Activated CD4-positive, alpha-beta T cell treated with anti-CD3 and anti-CD28 coated beads for 48 hours (primary cell): ENCODE measurements around the gene OTUB2.

Experiments used
- DNase-seq: peaks from one replicate; pipeline ENCODE4 v3.0.0-alpha.2; 2020

Gene OTUB2

DNA sequence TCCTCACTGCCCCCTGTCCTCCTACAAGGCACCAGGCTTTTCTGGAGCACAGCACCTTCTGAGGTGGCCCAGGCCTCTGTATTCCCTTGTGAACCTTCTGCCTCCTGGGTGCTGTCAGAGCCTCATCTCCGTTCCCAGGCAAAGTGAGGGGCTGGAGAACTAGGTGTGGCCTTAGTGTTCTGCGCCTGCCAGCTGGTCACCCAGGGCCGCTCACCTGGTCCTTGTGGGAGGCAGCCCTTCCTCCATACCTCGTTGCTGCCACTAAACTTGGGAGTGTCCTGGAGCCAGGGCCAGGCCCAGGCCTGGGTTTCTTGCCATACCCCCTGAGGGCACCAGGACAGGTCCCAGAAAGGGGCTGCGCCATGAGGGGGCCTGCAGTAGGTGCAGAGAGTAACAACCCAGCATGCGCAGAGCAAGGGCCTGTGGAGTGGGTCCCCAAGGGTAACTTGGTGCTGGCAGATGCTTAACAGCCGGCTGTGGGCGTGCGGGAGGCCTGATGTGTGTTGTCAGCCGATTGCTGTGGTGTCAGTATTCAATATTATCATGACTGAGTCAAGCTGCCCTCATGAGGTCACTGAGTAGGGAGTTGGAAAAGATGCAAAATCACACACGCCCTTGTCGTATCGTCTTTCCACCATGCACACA, 17.1 kb downstream of the OTUB2 start:
- no peak for DNase-seq

DNA sequence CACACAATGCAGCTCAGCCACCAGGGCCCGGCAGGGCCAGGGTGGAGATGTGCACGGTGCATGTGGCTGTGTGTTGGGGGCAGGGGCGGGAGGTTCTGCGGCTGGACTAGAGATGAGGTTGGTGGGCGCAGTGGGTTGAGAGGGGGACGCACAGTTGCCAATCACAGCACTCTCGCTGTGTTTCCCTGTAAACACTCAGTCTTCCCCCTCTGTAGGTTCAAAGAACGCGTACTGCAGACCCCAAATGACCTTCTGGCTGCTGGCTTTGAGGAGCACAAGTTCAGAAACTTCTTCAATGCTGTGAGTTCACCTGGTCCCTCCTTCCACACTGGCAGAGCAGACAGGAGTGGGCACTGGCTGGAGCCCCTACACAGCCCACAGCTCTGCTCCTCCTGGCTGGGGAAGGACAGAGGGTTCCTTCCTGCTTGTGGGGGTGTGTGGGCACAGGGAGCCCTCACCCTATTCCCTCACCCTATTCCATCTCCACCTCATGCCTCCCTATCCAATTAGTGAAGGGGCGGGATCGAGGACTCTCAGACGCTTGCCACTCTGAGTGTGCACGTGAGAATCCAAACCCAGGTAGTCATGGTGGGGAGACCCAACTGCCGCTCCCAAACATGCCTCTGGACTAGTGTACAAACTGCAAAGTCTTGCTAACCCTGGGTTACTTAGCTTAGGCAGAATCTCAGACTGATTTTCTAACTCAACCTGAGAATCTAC, 17.8 kb downstream of the OTUB2 start:
- no peak for DNase-seq

DNA sequence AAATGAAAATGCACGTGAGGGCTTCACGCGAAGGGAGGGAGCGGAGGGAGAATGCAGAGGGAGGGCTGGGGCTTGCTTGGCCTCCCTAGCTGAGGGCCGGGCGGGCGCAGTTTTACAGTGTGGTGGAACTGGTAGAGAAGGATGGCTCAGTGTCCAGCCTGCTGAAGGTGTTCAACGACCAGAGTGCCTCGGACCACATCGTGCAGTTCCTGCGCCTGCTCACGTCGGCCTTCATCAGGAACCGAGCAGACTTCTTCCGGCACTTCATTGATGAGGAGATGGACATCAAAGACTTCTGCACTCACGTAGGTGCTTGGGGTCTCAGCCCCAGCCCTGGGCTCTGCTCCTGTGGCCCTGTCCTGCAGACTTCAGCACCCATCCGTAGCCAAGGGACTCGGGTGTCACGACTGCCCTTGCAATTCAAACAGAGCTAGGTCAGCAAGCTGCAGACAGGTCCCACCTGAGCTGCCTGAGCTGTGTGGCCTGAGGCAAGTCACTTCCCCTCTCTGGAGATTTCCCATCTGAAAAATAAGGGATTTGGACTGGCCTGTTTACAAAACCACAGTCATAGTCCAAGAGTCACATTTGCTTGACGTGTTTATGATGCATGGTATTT, 18.4 kb downstream of the OTUB2 start:
- DNase-seq: no peak

GRCh38 chr14:94045101-94045500, 19.0 kb downstream of the OTUB2 start:
- DNase-seq: no peak

- DNase-seq: no peak
These were observed 19.6 kb downstream of the OTUB2 start for GRCh38 chr14:94045563-94046345.

DNA sequence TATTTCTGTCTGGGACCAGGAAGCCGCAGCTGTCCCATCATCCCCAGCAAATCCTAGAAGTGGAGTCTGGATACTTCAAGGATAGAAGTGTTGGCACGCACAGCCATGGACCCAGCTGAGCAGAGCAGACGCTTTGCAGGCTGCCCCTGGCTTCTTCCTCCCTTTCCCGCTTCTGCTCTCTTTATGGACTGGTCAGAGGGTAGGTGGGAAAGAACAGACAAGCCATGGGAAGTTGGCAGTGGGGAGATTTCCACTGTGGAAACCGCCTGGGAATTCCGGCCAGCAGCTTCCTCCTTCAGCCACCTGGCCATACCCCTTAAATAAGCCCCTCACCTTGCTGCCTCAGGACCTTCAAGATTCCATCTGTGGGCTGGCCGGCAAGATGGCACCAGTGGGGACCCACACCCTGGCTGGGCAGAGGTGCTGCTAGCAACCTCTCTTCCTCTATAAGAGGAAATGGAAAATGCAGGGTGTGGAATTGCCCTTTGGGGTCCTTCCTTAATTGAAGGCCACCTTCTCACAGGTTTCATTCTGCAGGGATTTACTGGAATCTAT, 20.6 kb downstream of the OTUB2 start:
- no peak for DNase-seq

GRCh38 chr14:94047581-94047980, 21.4 kb downstream of the OTUB2 start:
- DNase-seq: no peak

DNA sequence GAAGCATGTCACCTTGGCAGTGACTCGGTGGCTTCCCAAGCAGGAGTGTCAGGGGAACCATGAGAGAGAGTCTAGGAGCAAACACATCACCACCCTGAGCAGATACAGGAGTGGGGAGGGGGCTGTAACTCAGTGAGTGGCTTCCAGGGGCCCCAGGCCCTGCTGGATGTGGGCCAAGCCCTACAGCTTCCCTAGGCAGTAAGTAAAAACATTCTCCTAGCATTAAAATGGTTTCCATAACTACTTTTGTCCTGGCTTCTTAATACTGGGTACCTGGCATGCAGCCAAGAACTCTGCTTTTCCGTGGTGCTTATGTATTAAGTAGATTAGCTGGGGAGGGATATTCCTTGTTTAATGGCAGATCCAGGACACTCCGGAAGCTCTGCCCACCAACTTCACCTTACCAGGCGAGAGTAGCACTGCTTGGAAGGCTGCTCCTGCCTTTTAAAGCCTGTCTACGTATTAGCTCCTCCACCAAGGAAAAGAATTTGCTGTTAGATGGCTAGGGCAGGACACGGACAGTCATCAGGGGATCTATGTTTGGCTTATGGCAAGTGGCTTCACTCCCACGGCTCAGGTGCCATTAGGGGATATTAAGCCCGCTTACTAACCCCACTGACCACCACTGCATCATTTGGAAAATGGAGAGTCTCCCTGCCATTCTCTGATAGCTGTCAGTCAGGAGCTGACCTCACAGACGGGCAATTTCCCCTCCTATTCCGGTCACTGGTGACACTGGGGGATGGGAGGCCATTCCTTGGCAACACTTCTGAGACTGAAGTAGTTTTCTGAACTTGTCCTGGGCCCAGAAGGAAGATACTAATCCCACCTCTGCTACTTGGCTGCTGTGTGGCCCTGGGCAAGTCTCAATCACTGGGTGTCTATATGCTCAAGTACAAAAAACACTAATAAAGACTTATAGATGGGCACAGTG, 22.8 kb downstream of the OTUB2 start:
- no peak for DNase-seq

DNA sequence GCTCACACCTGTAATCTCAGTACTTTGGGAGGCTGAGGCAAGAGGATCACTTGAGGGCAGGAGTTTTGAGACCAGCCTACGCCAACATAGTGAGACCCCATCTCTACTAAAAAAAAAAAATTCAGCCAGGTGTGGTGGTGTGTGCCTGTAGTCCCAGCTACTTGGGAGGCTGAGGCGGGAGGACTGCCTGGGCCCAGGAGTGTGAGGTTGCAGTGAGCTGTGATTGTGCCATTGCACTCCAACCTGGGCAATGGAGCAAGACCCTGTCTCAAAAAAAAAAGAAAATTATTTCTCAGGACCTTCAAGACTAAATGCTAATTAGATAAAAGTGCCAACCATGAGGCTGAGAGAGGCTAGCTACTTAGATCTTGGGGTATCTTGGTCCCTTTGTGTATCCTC, 23.5 kb downstream of the OTUB2 start:
- no peak for DNase-seq

GRCh38 chr14:94050231-94050880, 24.2 kb downstream of the OTUB2 start:
- no peak for DNase-seq

GRCh38 chr14:94051115-94051514, 25.0 kb downstream of the OTUB2 start:
- DNase-seq: no peak

DNA sequence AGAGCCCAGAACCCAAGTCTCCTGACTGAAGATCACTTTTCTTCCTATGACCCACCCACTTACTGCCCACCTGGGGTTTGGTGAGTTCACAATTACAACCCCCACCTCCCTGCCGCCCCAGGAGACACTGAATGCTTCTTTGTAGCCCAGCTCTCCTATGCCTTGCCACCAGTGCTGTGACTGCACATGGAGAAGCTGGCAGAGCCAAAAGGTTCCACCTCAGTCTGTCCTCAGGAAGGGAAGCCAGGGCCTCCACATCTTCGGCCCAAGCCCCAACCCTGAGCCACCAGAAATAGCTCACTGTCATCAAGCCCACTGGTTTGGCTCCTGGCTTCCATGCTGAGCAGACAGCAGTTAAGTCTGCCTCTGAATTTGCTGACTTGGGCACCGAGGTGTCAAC, 25.6 kb downstream of the OTUB2 start:
- DNase-seq: no peak

DNA sequence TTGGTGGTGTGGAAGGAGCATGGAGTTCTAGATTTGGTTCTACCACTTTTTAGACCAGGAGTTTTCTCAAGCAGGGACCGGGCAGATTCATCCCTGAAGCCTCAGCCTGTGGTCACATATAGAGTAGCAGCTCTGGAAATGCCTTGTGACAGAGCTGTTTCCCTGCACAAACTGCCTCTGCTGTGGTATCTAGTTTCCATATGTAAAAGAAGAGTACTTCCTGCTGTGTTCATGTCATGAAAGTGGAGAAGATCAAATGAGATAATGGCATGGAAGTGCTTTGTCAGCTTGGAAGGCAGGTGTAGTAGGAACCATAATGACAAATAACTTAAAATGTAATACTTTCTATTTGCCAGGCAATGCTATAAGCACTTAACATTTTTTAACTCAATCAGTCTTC, 26.1 kb downstream of the OTUB2 start:
- no peak for DNase-seq

- no peak for DNase-seq
These were observed 26.5 kb downstream of the OTUB2 start for GRCh38 chr14:94052662-94053061.

GRCh38 chr14:94054401-94054800, 28.3 kb downstream of the OTUB2 start:
- DNase-seq: no peak

DNA sequence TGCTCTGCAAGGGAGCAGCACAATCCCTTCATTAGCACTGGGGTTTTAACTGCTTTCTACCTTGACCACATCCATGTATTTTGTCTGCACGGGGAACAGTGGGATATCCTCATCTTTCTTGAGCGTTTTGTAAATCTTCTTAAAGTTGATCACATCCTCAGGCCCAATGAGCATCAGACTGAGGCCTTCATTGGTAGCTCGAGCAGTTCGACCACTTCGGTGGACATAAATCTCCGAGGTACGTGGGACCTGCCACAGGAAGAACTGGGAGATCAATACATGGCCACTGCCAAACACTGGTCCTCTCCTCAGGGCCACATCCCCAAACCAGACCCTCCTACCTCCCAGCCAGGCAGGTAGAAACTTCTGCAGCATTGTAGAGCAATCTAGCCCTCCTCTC, 28.8 kb downstream of the OTUB2 start:
- DNase-seq: no peak

GRCh38 chr14:94056579-94057308, 30.6 kb downstream of the OTUB2 start:
- DNase-seq: peak; percentile 36

DNA sequence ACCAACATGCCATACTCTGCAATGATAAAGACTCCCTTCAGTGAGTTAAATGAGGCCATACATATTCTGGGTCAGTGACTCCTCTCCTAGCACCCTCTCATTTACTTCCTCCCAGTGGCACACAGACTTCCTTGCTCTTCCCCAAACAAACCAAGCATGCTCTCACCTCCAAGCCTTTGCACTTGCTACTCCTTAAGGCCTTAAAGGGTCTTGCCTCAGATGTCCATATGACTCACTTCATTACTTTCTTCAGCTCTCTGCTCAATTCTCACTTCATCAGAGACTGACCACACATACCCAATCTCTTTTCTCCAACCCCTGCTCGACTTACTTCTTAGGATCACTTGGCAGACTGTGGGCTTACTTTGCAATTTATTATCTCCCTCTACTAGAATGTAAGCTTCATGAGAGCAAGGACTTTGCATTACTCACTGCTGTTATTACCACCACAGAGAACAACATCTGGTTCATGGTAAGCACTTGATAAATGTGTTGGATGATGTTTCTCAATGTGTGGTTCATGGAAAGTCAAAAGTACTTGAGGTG, 32.1 kb downstream of the OTUB2 start:
- DNase-seq: no peak

GRCh38 chr14:94058674-94059138, 32.6 kb downstream of the OTUB2 start:
- DNase-seq: no peak

DNA sequence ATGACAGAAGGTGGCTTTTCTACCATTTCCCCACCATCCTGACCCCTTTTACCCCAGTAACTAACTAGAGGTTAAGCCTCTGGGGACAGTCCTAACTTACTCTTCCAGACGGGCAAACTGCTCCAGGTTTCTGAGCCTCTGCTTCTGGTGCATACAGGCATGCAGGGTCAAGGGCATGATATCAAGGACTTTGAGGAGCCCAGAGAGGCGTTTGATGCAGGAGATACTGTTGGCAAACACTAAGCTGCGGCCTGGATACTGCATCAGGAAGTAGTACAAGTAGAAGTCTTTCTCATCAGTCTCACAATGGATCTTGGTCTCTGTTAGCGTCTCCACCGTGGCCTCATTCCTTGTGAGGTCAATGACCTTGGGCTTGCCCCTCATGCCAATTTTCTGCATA, 33.9 kb downstream of the OTUB2 start:
- DNase-seq: no peak
